Pancreas (tissue), 10 donors: ENCODE measurements around the gene ING1. TPM values are rescaled to one million over a fixed set of nuclear protein-coding genes. Genes with fewer than 3 reads are reported as not detected.

Source experiments
- ATAC-seq, 4 donors: fragments of 200-7000 bp; cut with Tn5 transposase; one replicate each; pipeline versions ENCODE4 v1.8.0 to v1.9.1; 2020; ENCODE audit warnings: mild to moderate bottlenecking in 4 of 4, moderate library complexity in 4 of 4
- DNase-seq, 6 donors: peaks; one replicate each; pipeline ENCODE4 v3.0.0-alpha.2; 2020
- FAIRE-seq: peaks from 2 replicates; lab custom pipeline; 2012; peaks lifted over from hg19 to GRCh38; lab: Jason Lieb, UNC
- H3K27ac ChIP-seq, 4 donors: fragments of 200-600 bp; sonication (generic); 1 replicate in 3 of 4; 2 replicates in 1 of 4; pipeline versions ENCODE4 v1.5.0 to v1.8.0; 2020
- H3K27me3 ChIP-seq, 4 donors: fragments of 200-600 bp; one replicate each; pipeline ENCODE4 v1.8.0; 2021
- H3K36me3 ChIP-seq, 3 donors: fragments of 200-600 bp; sonication (generic) in 1 of 3; one replicate each; pipeline versions ENCODE4 v1.5.0 to v1.8.0; 2020 to 2021
- H3K4me1 ChIP-seq, 3 donors: fragments of 200-600 bp; one replicate each; pipeline ENCODE4 v1.8.0; 2021
- H3K4me3 ChIP-seq, 4 donors: fragments of 200-600 bp; sonication (generic) in 2 of 4; one replicate each; pipeline versions ENCODE4 v1.5.0 to v1.8.0; 2020 to 2021
- H3K9me3 ChIP-seq, 4 donors: fragments of 200-600 bp; one replicate each; pipeline ENCODE4 v1.8.0; 2021
- WGBS, 2 donors: extraction: QIAGEN DNeasy Blood & Tissue Kit; methylation state at CpG; one replicate each; pipeline ENCODE4 v1.1.7; 2013; 5-methylcytosine and 5-hydroxymethylcytosine counted together
- intact Hi-C, 3 donors: fragments of 100-400 bp; cut with DNase I; formaldehyde crosslinking; loops; one replicate each; pipeline versions ENCODE4 v1.11.1 to v1.14.2; 2022
- polyA plus RNA-seq, 2 donors: library from polyadenylated mRNA; stranded (reverse); fragments of 200-250 nt; gene quantifications; one replicate each; pipeline ENCODE4 v1.2.3, GENCODE V29; 2013
- total RNA-seq, 6 donors: library from RNA; stranded (reverse); fragmentation: NEBNext Ultra II Directional in 4 of 6; extraction: Animal tissue kit (Norgen Biotek cat#: 25700) in 4 of 6; gene quantifications; one replicate each; pipeline versions ENCODE4 v1.2.1 to v1.2.4, GENCODE V29; 2021 to 2023
- TF ChIP-seq, protein P1 (sequence below), 4 donors: fragments of 200-600 bp; sonication (generic) in 3 of 4; IDR thresholded peaks; one replicate each; pipeline versions ENCODE4 v1.5.0 to v1.8.0; 2021; ENCODE audit warnings: antibody characterized with exemption in 4 of 4
- donor health status: healthy with polysubstance abuse.
- donor health status: DM: no; HTN: no; CAD: no; lungs with moderate emphysema.
- donor health status: DM: no; HTN: no; CAD: no.
- donor health status: control.
- donor health status: control.
- donor health status: Bipolar disorder and iron deficiency.
- donor health status: DM: yes; HTN: yes; CAD: no.
- donor health status: DM: no; HTN: no; CAD: no.
- donor health status: DM: no; HTN: no; CAD: no.
- donor health status: DM: yes; HTN: yes; CAD: no.

ING1 gene
- total and polyA plus RNA-seq, 8 donors = 4.0 to 7.7 (median 5.3) TPM

- Histone ChIP-seq H3K4me1 (peaks cover 0 to 6% (median 0%) of the 10 kb centered on the region in 3 donors), H3K9me3 (no peaks in the 10 kb centered on the region), H3K27ac (no peak overlapping the region), H3K36me3 (peaks cover 0 to 11% (median 0%) of the 10 kb centered on the region in 3 donors), H3K27me3 (no peaks in the 10 kb centered on the region), H3K4me3 (no peak overlapping the region)
- no peak for FAIRE-seq
- TF ChIP-seq, protein P1, sequence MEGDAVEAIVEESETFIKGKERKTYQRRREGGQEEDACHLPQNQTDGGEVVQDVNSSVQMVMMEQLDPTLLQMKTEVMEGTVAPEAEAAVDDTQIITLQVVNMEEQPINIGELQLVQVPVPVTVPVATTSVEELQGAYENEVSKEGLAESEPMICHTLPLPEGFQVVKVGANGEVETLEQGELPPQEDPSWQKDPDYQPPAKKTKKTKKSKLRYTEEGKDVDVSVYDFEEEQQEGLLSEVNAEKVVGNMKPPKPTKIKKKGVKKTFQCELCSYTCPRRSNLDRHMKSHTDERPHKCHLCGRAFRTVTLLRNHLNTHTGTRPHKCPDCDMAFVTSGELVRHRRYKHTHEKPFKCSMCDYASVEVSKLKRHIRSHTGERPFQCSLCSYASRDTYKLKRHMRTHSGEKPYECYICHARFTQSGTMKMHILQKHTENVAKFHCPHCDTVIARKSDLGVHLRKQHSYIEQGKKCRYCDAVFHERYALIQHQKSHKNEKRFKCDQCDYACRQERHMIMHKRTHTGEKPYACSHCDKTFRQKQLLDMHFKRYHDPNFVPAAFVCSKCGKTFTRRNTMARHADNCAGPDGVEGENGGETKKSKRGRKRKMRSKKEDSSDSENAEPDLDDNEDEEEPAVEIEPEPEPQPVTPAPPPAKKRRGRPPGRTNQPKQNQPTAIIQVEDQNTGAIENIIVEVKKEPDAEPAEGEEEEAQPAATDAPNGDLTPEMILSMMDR (IDR thresholded peaks at IDR 0.05) = no peak
- intact Hi-C loops = no loop called here
- DNase-seq = no peak
- 40% methylated on average over 3 of the region's 3 CpGs for WGBS, 2 donors
- no peak for ATAC-seq
These were observed 11.4 kb upstream of the ING1 start for GRCh38 chr13:110702089-110702488.

- WGBS, 2 donors = 91% methylated on average over 15 of the region's 15 CpGs
- FAIRE-seq (no peak), ATAC-seq (no peak), DNase-seq (no peak)
- TF ChIP-seq, protein P1 (IDR thresholded peaks at IDR 0.05) = no peak
- H3K36me3 ChIP-seq = peaks cover 0 to 11% (median 0%) of the 10 kb centered on the region in 3 donors
- no peak overlapping the region for H3K4me3 ChIP-seq
- no peaks in the 10 kb centered on the region for H3K27me3 ChIP-seq
- intact Hi-C loops = no loop called here
- no peaks in the 10 kb centered on the region for H3K9me3 ChIP-seq
- no peak overlapping the region for H3K27ac ChIP-seq
- peaks cover 0 to 6% (median 0%) of the 10 kb centered on the region in 3 donors for H3K4me1 ChIP-seq
These were observed 10.6 kb upstream of the ING1 start for GRCh38 chr13:110702591-110703526.

DNA sequence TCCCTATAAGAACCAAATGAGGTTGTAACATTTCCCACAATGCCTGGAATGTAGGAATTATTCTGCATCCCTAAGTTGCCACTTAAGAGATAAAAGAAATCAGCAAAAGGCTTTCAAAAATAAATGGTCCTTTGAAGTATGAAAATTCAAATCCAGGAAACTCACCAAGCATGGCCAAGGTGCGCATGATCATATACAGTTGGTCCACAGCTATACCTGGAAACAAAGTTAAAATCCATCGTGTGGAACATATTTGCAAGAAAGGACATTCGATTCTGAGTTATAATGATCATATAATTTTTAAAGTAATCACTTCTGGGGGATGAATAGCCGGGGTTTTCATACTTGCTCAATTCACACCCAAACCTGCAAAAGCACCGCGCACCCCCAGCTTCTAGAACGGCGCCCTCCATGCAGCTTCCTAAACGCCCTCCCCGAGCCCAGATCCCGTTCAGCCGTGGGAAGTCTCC is 8.1 kb upstream of the ING1 start:
- no peaks in the 10 kb centered on the region for H3K27me3 ChIP-seq
- H3K36me3 ChIP-seq = no peaks in the 10 kb centered on the region
- FAIRE-seq (no peak), DNase-seq (no peak), ATAC-seq (no peak)
- peak overlapping the region in 3 of 4 donors; percentile 54 to 76 (median 67) for H3K27ac ChIP-seq
- TF ChIP-seq, protein P1 (IDR thresholded peaks at IDR 0.05) = no peak
- H3K4me1 ChIP-seq = peaks cover 0 to 6% (median 0%) of the 10 kb centered on the region in 3 donors
- WGBS, 2 donors = 3 to 4% methylated on average over 12 of the region's 12 CpGs
- intact Hi-C loops = no loop called here
- peak overlapping the region; percentile 46 to 88 (median 76) for H3K4me3 ChIP-seq
- H3K9me3 ChIP-seq = no peaks in the 10 kb centered on the region

GRCh38 chr13:110705826-110706569 is 7.5 kb upstream of the ING1 start, which contains the start of gene CARS2:
CARS2 (minus strand) TSS chr13:110706116; CDS start chr13:110706093, 23 bp downstream.
- peaks cover 0 to 9% (median 0%) of the 10 kb centered on the region in 3 donors for H3K4me1 ChIP-seq
- ATAC-seq (peak; percentile 98 to 99 (median 98)), FAIRE-seq (no peak), DNase-seq (peak; percentile 95 to 99 (median 98))
- peak within 1 kb of the TSS; percentile 46 to 88 (median 76) for H3K4me3 ChIP-seq
- H3K36me3 ChIP-seq = no peaks in the 10 kb centered on the region
- peak within 1 kb of the TSS; percentile 39 to 76 (median 68) for H3K27ac ChIP-seq
- H3K27me3 ChIP-seq = no peaks in the 10 kb centered on the region
- 0 to 1% methylated on average over 45 to 80 of the region's 80 CpGs for WGBS, 2 donors
- no peaks in the 10 kb centered on the region for H3K9me3 ChIP-seq
- TF ChIP-seq, protein P1 (IDR thresholded peaks at IDR 0.05) = no peak
- intact Hi-C loops = no loop called here
